BLaER1 (cell line): Measurements from ENCODE around the gene CDH13.

Experiments
- H3K27ac ChIP-seq: shearing (Covaris generic); formaldehyde crosslinking; 2 replicates; pipeline ENCODE4 v1.8.1; 2022
- H3K27me3 ChIP-seq: shearing (Covaris generic); formaldehyde crosslinking; 2 replicates; pipeline ENCODE4 v1.8.1; 2022
- H3K36me3 ChIP-seq: shearing (Covaris generic); formaldehyde crosslinking; 2 replicates; pipeline ENCODE4 v1.8.1; 2022
- H3K4me1 ChIP-seq: shearing (Covaris generic); formaldehyde crosslinking; 2 replicates; pipeline ENCODE4 v1.8.1; 2022
- H3K4me2 ChIP-seq: shearing (Covaris generic); formaldehyde crosslinking; 2 replicates; pipeline ENCODE4 v1.8.1; 2022
- H3K4me3 ChIP-seq: shearing (Covaris generic); formaldehyde crosslinking; 2 replicates; pipeline ENCODE4 v1.8.1; 2022
- H3K9ac ChIP-seq: shearing (Covaris generic); formaldehyde crosslinking; 2 replicates; pipeline ENCODE4 v1.8.1; 2022
- H3K9me3 ChIP-seq: shearing (Covaris generic); formaldehyde crosslinking; 2 replicates; pipeline ENCODE4 v1.8.1; 2022
- H4K20me1 ChIP-seq: shearing (Covaris generic); formaldehyde crosslinking; 2 replicates; pipeline ENCODE4 v1.8.1; 2022
- Cebpa-rat ChIP-seq: shearing (Covaris generic); IDR thresholded peaks from 2 replicates; pipeline ENCODE4 v1.8.1; 2022

The CDH13 gene

DNA sequence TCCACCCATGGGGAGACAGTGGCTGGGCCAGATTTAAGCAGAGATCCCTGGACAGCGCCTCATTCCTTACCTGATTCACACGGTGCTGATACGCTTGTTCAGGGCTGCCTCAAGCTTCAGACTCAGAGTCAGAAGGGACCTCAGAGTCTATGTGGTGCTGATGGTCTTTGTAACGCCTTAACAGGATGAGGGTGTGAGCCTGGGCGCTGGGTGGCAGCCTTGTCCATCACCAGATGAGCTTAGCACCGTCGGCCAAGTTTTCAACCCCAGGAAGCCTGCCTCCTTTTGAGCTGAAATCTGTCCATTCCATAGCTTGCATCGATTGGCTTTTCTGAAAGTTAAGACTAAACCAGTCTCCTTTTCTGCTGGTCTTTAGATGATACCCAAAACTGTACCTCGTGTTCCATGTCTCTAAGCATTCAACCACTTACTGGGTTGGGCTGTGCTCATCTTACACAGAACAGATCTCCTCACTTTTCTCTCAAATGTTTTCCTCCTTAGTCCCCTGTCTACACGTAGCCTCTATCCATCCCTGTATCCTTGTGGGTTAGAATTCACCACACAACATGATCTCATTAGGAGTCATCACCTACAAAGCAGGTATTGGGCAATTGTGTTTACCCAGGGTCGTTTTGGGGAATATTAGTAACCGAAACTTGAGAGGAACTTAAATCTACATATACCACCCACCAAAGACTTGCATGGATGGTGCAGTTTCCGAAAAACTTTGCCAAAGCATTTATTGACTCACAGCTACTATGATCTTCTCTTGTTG is 573.4 kb downstream of the CDH13 start:
- H3K27me3 ChIP-seq, result no peaks in the 10 kb centered on the region
- H3K9ac ChIP-seq, result no peak overlapping the region
- H3K4me1 ChIP-seq, result no peaks in the 10 kb centered on the region
- H3K4me3 ChIP-seq, result no peak overlapping the region
- TF ChIP-seq Cebpa-rat, result no peak
- no peaks in the 10 kb centered on the region for H4K20me1 ChIP-seq
- H3K27ac ChIP-seq, result no peak overlapping the region
- H3K4me2 ChIP-seq, result no peak overlapping the region
- H3K36me3 ChIP-seq, result no peaks in the 10 kb centered on the region
- H3K9me3 ChIP-seq, result no peaks in the 10 kb centered on the region

DNA sequence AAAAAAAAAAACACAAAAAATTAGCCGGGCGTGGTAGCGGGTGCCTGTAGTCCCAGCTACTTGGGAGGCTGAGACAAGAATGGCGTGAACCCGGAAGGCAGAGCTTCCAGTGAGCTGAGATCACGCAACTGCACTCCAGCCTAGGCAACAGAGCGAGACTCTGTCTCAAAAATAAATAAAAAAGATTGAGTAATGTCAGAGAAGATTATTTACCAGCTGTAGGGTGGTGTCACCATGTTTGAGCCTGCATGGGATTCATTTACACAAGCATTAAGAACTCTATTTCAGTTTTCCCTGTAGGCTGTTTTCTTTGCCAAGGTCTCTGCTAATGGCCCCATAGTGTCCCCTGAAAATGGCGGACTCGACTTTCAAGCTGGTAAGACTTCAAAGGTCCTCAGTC is 575.0 kb downstream of the CDH13 start:
- no peak overlapping the region for H3K27ac ChIP-seq
- no peak for TF ChIP-seq Cebpa-rat
- no peaks in the 10 kb centered on the region for H3K9me3 ChIP-seq
- H3K4me2 ChIP-seq, result no peak overlapping the region
- H3K4me3 ChIP-seq, result no peak overlapping the region
- no peaks in the 10 kb centered on the region for H3K4me1 ChIP-seq
- no peak overlapping the region for H3K9ac ChIP-seq
- H4K20me1 ChIP-seq, result no peaks in the 10 kb centered on the region
- no peaks in the 10 kb centered on the region for H3K27me3 ChIP-seq
- no peaks in the 10 kb centered on the region for H3K36me3 ChIP-seq

DNA sequence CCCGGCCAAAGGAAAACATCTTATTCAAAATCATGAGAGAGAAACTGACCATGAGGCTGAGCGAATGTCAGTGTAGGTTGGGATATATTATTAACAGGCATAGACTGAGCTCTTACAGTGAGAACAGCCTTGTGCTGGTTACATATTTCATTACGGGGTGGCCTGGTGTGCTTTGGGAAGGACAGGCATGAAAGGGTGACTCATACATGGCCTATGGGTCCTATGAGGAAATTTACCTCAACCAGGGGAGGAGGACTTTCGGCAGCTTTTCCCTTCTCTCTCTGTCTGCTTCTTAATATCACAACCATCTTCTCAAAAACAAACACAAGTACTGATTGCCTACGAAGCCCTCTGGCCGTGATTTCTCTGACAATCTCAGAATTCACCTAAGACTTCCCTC is 579.1 kb downstream of the CDH13 start:
- Histone ChIP-seq H4K20me1 (no peaks in the 10 kb centered on the region), H3K9ac (no peak overlapping the region), H3K9me3 (no peaks in the 10 kb centered on the region), H3K4me1 (no peaks in the 10 kb centered on the region), H3K4me2 (no peak overlapping the region), H3K27me3 (no peaks in the 10 kb centered on the region), H3K4me3 (no peak overlapping the region), H3K27ac (no peak overlapping the region), H3K36me3 (no peaks in the 10 kb centered on the region)
- TF ChIP-seq Cebpa-rat, result no peak

DNA sequence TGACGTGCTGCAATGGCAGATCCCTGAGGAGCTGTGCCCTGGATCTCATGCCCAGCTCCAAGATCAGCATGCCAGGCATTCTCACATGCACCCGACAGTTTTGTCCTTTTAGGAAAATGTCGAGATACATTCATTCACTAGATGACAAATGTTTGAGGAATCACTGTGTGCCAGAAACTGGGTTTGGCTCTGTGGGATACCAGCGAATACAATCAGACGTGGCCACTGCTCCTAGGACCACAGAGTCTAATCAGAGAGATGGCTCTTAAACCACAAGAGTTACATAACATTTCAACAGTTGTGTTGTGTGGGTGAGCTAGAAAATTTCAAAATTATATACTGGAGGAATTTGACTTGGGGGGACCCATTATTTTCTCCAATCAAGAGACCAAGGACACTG is 579.7 kb downstream of the CDH13 start:
- Histone ChIP-seq H3K27me3 (no peaks in the 10 kb centered on the region), H3K36me3 (no peaks in the 10 kb centered on the region), H3K27ac (no peak overlapping the region), H3K4me3 (no peak overlapping the region), H3K9ac (no peak overlapping the region), H4K20me1 (no peaks in the 10 kb centered on the region), H3K4me1 (no peaks in the 10 kb centered on the region; the same call in 1 of the 2 replicates), H3K9me3 (no peaks in the 10 kb centered on the region), H3K4me2 (no peak overlapping the region)
- no peak for TF ChIP-seq Cebpa-rat

GRCh38 chr16:83211711-83212110 is 584.9 kb downstream of the CDH13 start:
- Histone ChIP-seq H3K27me3 (no peaks in the 10 kb centered on the region), H3K4me1 (peaks cover 17% of the 10 kb centered on the region), H3K9me3 (peaks cover 6% of the 10 kb centered on the region; the same call in 1 of the 2 replicates), H3K27ac (no peak overlapping the region), H4K20me1 (no peaks in the 10 kb centered on the region), H3K36me3 (no peaks in the 10 kb centered on the region), H3K9ac (no peak overlapping the region), H3K4me3 (no peak overlapping the region), H3K4me2 (peak overlapping the region; percentile 56)
- TF ChIP-seq Cebpa-rat, result no peak

GRCh38 chr16:83212301-83212841 is 585.6 kb downstream of the CDH13 start:
- Histone ChIP-seq H3K4me2 (peak overlapping the region; percentile 56), H3K4me3 (no peak overlapping the region), H4K20me1 (no peaks in the 10 kb centered on the region), H3K9me3 (peaks cover 6% of the 10 kb centered on the region; the same call in 1 of the 2 replicates), H3K4me1 (peaks cover 17% of the 10 kb centered on the region), H3K27me3 (no peaks in the 10 kb centered on the region), H3K9ac (no peak overlapping the region), H3K36me3 (no peaks in the 10 kb centered on the region), H3K27ac (no peak overlapping the region)
- no peak for TF ChIP-seq Cebpa-rat

DNA sequence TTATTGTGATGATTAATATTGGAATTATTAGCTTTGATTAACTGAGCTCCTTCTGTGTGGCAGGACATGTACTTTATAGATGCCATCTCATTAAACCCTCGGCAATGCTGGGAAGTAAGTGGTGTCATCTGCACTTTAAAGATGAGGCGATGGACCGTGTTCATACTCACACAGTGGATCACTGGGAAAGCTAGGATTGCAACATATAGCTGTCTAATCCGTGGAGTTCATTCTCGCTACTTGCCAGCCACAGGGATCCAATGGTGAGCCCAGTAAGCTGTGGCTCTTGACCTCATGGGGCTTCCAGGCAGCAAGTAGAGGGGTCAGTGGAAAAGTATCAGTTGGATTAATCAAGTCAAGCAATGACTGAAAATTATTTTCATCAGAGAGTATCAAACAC is 587.9 kb downstream of the CDH13 start:
- no peak for TF ChIP-seq Cebpa-rat
- no peak overlapping the region for H3K4me3 ChIP-seq

GRCh38 chr16:83215406-83216001 is 588.7 kb downstream of the CDH13 start:
- H3K4me3 ChIP-seq, result no peak overlapping the region
- H3K27ac ChIP-seq, result no peak overlapping the region
- no peak overlapping the region for H3K9ac ChIP-seq
- no peak for TF ChIP-seq Cebpa-rat
- H3K4me1 ChIP-seq, result peaks cover 17% of the 10 kb centered on the region
- H3K9me3 ChIP-seq, result peaks cover 6% of the 10 kb centered on the region; the same call in 1 of the 2 replicates
- H3K36me3 ChIP-seq, result no peaks in the 10 kb centered on the region
- H3K27me3 ChIP-seq, result no peaks in the 10 kb centered on the region
- H4K20me1 ChIP-seq, result no peaks in the 10 kb centered on the region
- no peak overlapping the region for H3K4me2 ChIP-seq

More for the DNA sequence above, 587.9 kb downstream of the CDH13 start:
- no peak overlapping the region for H3K4me2 ChIP-seq
- no peaks in the 10 kb centered on the region for H4K20me1 ChIP-seq
- H3K36me3 ChIP-seq, result no peaks in the 10 kb centered on the region
- peaks cover 17% of the 10 kb centered on the region for H3K4me1 ChIP-seq
- no peak overlapping the region for H3K9ac ChIP-seq
- no peak overlapping the region for H3K27ac ChIP-seq
- peaks cover 6% of the 10 kb centered on the region; the same call in 1 of the 2 replicates for H3K9me3 ChIP-seq
- no peaks in the 10 kb centered on the region for H3K27me3 ChIP-seq

DNA sequence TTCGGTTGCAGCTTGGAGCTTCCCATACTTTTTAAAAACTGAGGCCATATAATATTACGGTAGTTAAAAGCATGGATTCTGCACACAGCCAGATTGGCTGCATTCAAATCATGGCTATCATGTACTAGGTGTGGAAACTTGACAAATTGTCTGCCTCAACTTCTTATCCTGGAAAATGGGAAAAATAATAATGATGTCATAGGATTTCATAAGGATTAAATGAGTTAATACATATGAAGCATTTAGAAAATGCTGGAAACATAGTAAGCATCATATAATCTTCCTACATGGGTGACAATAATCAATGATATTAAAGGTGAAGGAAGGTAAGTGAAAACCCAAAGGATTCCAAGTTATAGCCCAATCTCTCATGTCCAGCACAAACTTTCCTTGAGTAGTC is 592.5 kb downstream of the CDH13 start:
- no peaks in the 10 kb centered on the region for H3K4me1 ChIP-seq
- no peak overlapping the region for H3K9ac ChIP-seq
- H3K36me3 ChIP-seq, result no peaks in the 10 kb centered on the region
- no peak overlapping the region for H3K4me2 ChIP-seq
- H3K4me3 ChIP-seq, result no peak overlapping the region
- no peaks in the 10 kb centered on the region for H4K20me1 ChIP-seq
- H3K9me3 ChIP-seq, result no peaks in the 10 kb centered on the region
- TF ChIP-seq Cebpa-rat, result no peak
- H3K27me3 ChIP-seq, result no peaks in the 10 kb centered on the region
- H3K27ac ChIP-seq, result no peak overlapping the region

DNA sequence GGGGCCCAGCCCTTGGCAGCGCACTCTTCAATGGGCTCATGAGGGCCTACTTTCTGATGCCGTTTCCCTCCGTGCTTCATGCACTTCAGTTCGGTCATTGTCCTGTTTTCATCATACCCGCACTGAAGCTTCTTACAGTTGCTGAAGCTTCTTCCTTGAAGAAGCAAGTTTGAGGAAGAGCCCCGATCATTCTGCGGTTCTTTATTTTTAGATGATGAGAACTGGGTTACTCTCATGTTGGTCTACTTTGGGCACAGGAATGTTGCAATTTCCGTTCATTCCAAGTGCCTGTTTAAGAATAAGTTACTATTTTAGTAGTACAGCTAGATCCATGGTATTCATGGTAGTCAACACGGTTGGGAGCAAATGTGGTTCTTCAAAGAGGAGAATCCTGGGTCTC is 593.3 kb downstream of the CDH13 start:
- no peaks in the 10 kb centered on the region for H4K20me1 ChIP-seq
- H3K36me3 ChIP-seq, result no peaks in the 10 kb centered on the region
- no peak overlapping the region for H3K9ac ChIP-seq
- no peaks in the 10 kb centered on the region for H3K27me3 ChIP-seq
- H3K27ac ChIP-seq, result no peak overlapping the region
- H3K9me3 ChIP-seq, result no peaks in the 10 kb centered on the region
- no peak for TF ChIP-seq Cebpa-rat
- H3K4me1 ChIP-seq, result no peaks in the 10 kb centered on the region
- no peak overlapping the region for H3K4me2 ChIP-seq
- no peak overlapping the region for H3K4me3 ChIP-seq
